HG02852 (cell line): ENCODE data around the gene COX14.
"Not testable (repeated sequence)": the region's sequence is repeated elsewhere in the genome, so short reads cannot be mapped to it uniquely, and the experiment has no call there.

Experiments used
- ATAC-seq: cut with Tn5 transposase; IDR thresholded peaks from one replicate; pipeline ENCODE4 v1.9.1; 2021; ENCODE audit warnings: mild to moderate bottlenecking, moderate library complexity; ENCODE audit not compliant: unreplicated experiment

Gene COX14

GRCh38 chr12:50107416-50108268 is 4.4 kb upstream of the COX14 start:
- no peak for ATAC-seq

DNA sequence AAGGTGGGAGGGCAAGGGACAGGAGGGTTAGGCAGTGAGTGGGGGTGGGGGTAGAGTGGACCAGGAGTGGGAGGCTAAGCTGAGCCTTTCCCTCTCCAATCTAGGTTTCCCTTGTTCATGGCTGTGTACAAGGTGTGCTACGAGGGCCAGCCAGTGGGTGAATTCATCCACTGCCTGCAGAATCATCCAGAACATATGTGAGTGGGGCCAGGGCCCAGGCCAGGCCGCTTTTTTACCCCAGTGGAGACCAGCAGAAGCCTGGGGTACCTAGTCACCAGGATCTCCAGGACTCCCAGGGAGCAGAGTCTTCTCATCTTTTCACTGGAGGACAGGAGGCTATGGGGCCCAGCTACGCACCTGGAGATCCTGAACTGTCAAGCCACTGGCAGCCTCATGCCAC is 2.7 kb upstream of the COX14 start:
- no peak for ATAC-seq

- ATAC-seq = no peak
Measured at GRCh38 chr12:50110127-50110761, 1.8 kb upstream of the COX14 start.

DNA sequence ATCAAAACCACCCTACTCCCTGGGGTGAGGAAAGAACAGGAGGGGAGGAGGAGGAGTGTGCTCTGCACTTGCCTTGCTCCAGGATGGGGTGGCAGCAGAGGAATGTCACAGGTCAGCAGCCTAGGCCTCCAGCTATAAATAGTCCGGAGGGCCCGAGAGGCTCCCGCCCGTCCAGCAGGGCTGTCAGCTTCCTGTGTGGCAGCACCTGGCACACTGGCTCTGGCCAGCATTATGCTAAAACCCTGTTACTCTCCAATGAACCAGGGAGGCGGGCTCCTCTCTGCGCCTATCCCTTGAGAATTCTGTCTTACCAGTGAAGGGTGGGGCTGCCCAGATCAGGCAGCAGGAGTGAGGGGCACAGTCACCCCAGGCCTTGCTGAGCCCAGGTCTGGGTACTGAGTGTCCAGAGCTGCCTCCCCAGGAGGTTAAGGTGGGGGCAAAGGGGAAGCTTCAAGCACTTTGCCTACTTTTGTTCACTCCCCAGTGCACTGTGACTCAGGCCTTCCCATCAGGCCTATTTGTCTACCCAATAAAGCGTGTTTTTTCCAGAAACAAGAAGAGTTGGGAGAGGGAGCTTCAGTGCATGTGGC is 1.2 kb upstream of the COX14 start:
- ATAC-seq = no peak

- ATAC-seq = peak; percentile 1
Measured at GRCh38 chr12:50111395-50111692, 692 bp upstream of the COX14 start.

- ATAC-seq = peak; percentile 3
Measured at GRCh38 chr12:50112456-50113218, 601 bp downstream of the COX14 start.

DNA sequence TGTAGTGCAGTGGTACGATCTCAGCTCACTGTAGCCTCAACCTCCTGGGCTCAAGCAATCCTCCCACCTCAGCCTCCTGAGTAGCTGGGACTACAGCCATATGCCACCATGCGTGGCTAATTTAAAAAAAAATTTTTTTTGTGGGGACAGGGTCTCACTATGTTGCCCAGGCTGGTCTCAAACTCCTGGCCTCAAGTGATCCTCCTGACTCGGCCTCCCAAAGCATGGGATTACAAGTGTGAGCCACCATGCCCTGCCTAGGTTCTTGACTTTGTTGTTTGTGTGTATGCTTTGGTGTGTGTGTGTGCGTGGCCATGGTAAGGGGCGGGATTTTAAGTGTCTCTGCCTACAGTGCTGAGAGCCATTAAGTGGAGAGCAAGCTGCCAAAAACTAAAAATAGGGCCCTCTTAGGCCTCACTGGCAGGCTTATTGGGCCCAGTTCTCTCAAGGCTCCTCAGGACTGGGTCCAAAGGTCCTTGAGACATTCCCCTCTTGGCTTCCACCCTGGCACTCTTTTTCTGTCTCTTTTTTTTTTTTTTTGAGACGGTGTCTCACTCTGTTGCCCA is 5.1 kb downstream of the COX14 start:
- no peak for ATAC-seq

DNA sequence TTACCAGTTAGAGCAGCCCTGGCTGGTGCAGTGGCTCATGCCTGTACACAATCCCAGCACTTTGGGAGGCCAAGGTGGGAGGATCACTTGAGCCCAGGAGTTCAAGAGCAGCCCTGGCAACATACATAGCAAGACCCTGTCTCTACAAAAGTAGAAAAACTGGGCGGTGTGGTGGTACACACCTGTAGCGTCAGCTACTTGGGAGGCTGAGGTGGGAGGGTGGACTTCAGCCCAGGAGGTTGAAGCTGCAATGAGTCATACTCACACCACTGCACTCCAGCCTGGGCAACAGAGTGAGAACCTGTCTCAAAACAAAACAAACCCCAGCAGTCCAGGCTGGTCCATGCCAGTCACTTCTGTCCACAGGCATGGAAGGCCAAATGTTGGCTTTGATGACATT is 7.4 kb downstream of the COX14 start:
- no peak for ATAC-seq

GRCh38 chr12:50120521-50120920 is 8.5 kb downstream of the COX14 start:
- ATAC-seq = no peak

DNA sequence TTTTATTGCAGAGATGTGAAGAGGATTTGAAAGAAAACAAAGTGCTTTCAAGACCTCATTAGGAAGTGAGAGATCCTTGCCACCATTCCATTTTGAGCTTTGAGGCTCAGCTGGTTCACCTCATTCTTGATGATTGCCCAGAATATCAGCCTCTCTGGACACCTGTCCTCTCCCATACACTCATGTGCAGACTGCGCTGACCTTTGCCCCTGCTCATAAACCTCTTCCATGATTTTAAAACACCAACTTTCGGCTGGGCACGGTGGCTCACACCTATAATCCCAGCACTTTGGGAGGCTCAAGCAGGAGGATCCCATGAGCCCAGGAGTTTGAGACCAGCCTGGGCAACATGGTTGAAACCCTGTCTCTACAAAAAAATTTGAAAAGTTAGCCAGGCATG is 8.9 kb downstream of the COX14 start:
- ATAC-seq = no peak

- ATAC-seq = no peak
Measured at GRCh38 chr12:50121641-50122040, 9.6 kb downstream of the COX14 start.

- no peak for ATAC-seq
Measured at GRCh38 chr12:50123203-50123602, 11.2 kb downstream of the COX14 start.

DNA sequence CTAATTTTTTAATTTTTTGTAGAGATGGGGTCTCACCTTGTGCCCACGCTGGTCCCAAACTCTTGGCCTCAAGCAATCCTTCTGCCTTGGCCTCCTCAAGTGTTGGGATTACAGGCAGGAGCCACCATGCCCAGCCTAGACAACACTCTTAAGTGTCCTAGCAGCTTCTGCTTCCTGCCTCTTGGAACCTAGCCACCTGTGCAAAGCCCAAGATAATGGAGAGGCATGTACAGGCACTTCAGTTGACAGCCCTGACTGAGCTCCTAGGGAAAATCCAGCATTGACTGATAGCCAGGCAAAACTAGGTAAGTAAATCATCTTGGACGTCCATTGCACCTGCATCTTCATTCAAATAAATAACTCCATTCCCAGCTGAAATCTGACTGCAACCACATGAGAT is 15.5 kb downstream of the COX14 start:
- ATAC-seq = no peak

DNA sequence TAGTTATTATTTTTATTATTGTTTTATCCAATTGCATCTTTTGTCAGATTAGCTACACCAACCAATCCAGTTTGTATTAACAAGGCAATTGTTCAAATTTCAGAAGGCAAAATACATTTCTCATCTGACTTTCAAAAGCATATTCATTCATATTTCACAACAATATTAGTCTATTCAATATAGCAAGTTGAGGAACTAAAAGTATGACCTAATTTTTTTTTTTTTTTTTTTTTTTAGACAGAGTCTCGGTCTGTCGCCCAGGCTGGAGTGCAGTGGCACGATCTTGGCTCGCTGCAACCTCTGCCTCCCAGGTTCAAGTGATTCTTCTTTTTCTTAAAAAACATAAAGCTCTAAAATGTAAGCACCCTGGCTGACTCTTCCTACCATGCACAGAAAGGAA is 17.3 kb downstream of the COX14 start:
- ATAC-seq = no peak

- no peak for ATAC-seq
Measured at GRCh38 chr12:50132505-50133135, 20.6 kb downstream of the COX14 start.

- no peak for ATAC-seq
Measured at GRCh38 chr12:50142993-50143392, 31.0 kb downstream of the COX14 start.

DNA sequence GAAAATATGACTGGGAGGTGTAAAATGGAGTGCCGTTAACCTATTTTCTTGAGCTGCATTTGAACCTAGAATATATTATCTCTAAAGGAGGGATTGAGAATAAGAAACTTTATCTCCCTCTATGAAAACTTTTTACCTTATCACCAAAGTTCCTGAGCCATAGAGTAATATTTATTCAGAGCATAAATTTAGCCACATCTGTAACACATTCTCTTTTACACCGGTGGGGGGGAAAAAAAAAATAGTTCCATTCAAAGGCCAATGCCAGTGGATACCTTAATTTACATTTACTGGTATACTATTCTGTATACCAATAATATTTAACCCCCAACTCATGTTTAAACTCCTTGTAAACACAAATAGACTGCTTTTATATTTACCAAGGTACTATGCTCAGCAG is 33.4 kb downstream of the COX14 start:
- ATAC-seq = no peak

DNA sequence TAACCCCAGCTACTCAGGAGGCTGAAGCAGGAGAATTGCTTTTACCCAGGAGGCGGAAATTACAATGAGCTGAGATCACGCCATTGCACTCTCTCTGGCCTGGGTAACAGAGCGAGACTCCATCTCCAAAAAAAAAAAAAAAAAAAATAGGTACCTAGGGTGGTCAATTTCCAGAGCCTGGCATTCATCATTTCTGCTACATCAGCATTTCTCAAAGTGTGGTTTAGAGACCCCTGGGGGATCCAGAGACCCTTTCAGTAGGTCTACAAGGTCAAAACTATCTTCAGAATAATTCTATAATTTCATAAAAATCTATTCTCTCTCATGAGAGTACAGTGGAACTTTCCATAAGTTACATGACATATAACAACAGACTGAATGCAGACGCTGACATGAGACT is 35.2 kb downstream of the COX14 start:
- ATAC-seq = no peak

- ATAC-seq = not testable (repeated sequence)
Measured at GRCh38 chr12:50148011-50148410, 36.0 kb downstream of the COX14 start.

- ATAC-seq = no peak
Measured at GRCh38 chr12:50149311-50149710, 37.3 kb downstream of the COX14 start.
